ENCODE results near the gene CISH.

The CISH gene

DNA sequence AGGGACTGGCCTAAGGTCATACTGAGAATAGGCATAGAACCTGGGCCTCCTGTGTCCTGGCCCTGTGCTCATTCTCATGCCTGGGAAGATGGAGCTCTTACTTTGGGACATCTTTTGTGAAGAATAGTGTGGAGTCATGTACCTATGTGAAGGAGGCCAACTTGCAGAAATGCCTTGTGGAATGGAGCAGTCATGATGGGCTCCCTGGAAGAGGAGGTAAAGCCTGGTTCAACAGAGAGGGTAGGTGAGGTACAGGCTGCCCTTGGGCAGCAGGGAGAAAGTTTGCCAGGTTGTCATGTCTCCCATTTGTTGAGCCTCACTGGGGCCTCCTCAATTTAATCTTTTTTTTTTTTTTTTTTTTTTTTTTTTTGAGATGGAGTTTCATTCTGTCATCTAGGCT, 23.5 kb upstream of the CISH start:
- no peak for DNase-seq

GRCh38 chr3:50633230-50633790, 21.7 kb upstream of the CISH start:
- DNase-seq = no peak

DNA sequence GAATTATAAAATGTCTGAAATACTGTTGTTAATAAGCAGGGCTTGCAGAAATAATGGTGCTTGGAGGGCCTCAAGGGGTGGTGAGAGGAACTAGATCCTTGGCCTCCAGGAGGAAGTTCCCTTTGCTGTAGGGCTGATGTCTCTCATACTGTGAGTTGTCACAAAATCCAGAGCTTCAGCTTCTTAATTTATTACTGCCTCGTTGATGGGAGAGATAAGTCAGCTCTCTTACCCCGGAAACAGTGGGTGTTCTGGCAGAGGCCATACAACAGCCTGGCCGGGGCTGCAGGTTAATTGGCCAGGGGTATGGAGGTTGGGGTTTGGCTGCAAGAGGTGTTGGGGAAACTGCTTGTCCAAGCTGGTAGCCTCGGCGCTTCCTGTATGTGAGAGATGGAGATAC, 20.9 kb upstream of the CISH start:
- DNase-seq = no peak

DNA sequence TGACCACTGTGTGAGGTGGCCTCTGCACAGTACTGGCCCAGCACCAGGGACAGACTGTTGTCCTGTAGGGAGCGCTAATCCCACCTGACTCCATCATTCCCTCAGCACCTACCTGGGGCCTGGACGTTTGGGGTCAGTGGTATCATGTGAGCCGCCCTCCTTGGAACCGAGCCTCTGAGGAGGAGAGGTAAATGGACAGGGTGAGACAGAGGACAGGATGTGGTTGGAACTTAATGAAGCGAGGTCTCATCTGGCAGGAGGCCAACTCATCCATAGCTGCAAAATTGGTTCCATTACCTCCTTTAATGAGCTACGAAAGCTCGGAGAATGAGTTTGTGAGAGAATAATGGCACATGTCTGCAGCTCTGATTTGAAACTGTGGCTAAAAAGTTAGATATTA, 19.3 kb upstream of the CISH start:
- DNase-seq = peak; percentile 9 to 51

DNA sequence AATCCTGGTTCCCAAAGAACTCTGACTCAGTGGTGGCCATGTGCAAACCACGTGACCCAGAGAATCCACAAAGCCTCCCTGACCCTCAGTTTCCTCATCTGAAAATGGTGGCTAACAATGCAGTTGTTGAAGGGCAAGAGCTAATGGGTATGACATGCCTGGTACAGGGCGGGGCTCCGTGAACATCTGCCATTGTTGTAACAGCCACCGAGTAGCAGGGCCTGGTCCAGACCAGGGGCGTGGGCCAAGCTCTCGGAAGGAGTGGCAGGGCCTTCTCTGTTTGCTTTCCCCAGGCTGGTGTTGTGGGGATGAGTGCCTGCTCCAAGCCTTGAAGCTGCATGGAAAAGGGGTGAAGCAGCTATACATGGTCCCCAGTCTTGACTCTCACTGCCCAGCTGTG, 18.8 kb upstream of the CISH start:
- DNase-seq = no peak

DNA sequence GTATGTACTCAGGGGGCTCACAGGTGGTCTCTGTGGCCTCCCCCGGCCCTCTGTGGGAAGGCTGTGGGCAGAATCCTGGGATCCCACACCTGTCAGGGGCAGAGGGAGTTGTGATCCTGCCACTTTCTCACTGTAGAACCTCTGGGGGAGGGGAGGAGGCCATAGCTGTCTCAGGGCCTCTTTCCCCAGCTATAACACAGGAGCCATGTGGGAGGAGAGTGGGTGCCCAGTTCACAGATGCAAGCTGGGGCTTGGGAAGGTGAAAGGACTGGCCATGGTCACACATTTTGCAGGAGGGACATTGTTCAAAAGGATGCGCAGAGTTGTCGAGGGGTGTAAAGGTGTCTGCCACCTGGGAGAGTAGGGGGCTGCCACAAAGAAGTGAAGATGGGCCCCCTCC, 17.0 kb upstream of the CISH start:
- DNase-seq = no peak

GRCh38 chr3:50627407-50628051, 16.0 kb upstream of the CISH start:
- no peak for DNase-seq

- no peak for DNase-seq
Observed at GRCh38 chr3:50626401-50626800, 14.8 kb upstream of the CISH start.

GRCh38 chr3:50625231-50626182, 13.9 kb upstream of the CISH start:
- no peak for DNase-seq

- DNase-seq = no peak
Observed at GRCh38 chr3:50624634-50625033, 13.1 kb upstream of the CISH start.

DNA sequence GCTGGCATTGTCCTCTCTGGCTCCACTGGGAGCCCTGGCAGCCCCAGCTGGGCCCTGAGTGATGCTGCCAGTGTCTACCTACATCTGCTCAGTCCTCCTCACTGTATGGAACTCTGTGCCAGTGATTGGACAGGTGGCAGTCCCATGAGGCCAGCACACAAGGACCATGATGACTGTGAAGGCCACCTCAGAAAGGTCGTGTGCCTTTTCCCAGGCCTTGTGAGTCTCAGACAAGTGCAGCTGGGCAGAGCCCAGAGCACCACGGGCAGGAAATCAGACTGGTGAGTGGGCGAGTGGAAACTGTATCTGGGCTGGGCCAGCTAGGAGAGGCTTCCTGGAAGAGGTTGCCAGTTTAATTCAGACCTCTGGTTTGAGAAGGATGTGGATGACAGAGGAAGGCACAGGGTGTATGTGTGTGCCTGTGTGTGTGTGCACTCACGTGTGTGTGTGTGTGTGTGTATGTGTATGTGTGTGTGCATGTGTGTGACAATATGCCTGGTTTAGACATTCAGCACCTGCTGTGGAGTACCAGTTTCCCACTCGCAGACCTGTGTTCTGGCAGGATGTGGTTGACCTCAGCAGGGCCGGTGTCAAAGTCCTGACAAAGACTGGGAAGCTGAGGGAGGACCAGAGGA, 12.4 kb upstream of the CISH start:
- DNase-seq = no peak

DNA sequence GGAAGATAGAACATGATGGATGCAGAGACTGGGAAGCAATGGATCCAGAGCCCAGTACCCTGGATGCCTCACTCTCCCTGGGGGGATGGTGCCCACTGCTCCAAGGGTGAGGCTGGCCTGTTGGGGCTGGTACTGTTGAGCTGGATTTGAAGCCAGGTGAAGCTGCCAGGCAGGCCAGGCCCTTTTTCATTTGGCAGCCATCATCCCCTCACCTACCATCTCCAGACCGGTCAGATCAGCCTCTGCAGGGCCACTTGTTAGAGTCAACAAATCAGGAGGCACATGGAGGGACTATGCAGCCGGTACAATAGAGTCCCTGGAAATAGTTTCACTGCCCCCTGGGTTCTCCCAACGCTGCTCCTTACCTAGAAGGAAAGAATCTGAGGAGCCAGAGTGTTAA, 11.3 kb upstream of the CISH start:
- DNase-seq = no peak

GRCh38 chr3:50620820-50621219, 9.2 kb upstream of the CISH start:
- DNase-seq = no peak

DNA sequence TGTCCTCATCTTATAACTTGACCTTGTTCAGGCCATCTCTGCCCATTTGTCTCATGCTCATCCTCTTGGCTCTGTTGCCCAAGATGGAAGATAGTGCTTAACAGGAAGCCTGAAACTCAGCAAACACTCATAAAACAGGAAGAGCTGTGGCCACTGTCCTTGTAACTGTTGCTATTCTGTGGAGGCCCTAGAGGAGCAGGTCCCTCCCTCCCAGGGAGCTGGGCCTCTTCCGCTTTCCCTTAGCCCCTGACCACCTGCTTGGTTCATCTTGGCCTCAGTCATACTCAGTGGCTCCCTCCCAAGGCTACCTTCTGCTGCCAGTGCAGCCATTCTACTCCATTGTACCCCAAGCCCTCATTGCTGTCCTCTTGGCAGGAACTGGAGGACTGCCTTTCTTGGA, 8.8 kb upstream of the CISH start:
- DNase-seq = no peak

DNA sequence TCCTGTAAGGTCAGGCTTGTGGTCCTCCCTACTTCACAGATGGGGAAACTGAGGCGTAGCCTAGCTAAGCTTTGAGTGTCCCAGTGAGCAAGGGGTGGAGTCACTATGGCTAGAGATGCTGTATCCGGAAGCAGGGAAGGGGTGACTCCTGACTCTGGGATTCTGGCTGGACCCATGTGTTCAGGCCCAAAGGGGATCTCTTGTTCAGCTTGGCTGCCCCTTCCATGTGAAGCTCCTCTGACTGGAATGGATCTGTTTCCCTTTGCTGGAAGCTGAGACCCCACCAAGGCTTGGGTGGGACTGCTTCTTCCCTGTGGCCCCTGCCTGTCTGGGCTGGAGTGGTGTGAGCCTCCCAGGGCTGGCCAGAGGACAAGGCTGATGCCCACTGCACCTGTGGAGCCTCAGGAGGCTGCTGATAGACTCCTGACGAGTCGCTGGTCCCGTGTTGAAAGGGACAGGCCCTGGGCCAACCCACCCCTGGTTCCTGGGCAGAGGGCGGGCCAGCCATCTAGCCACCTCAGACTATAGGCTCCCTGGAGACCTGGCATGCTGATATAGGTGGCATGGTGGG, 6.4 kb upstream of the CISH start:
- no peak for DNase-seq

- DNase-seq = no peak
Observed at GRCh38 chr3:50617096-50617791, 5.7 kb upstream of the CISH start, which contains the start of gene MAPKAPK3. Gene MAPKAPK3 (plus strand): TSS chr3:50617151. CDS start chr3:50617566, 415 bp downstream.

GRCh38 chr3:50616770-50617095, 5.2 kb upstream of the CISH start:
- DNase-seq = peak; percentile 59 to 71

- peak; percentile 70 to 71 for DNase-seq
Observed at GRCh38 chr3:50616003-50616769, 4.6 kb upstream of the CISH start.

DNA sequence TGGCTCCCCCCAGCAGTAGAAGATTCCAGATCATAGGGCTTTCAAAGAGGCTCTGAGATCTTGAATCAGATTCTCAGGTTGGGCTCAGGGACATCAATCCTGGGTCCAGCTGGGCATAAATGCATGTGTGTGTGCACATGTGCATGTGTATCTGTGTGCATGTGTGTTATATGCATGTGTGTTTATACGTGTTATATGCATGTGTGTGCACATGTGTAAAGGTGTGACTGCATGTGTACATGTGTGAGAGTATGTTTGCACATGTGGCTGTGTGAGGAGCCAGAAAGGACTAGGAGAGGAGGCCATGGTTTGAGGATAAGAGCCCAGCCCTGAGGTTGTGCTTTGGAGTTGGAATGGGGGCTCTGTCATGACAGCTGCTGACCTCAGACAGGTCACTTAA, 3.6 kb upstream of the CISH start:
- no peak for DNase-seq

GRCh38 chr3:50612970-50613846, 1.6 kb upstream of the CISH start:
- DNase-seq = no peak
